ENCODE data around the gene VTI1A. TPM values are rescaled to one million over a fixed set of nuclear protein-coding genes. Genes with fewer than 3 reads are reported as not detected.

The VTI1A gene
- total RNA-seq, 1 experiment from 2014 or later, result 28.6 TPM

GRCh38 chr10:112554263-112554662, 107.2 kb downstream of the VTI1A start:
- no peaks in the 10 kb centered on the region for H3K36me3 Mint-ChIP-seq (ENCODE audit: insufficient read depth, unreplicated experiment)
- intact Hi-C loops (cut with micrococcal nuclease; ENCODE audit: unreplicated experiment), result loop anchor here (10.0 kb wide), 1 partner anchor 571 kb away; no protein-coding TSS in a partner anchor
- H3K27me3 Mint-ChIP-seq (ENCODE audit: unreplicated experiment), result no peaks in the 10 kb centered on the region
- no peak overlapping the region for H3K4me3 Mint-ChIP-seq (ENCODE audit: low read depth, unreplicated experiment)
- no TSS peak for BruUV-seq (replicated peaks)
- no peak for DNase-seq
- peaks cover 7% of the 10 kb centered on the region for H3K4me1 Mint-ChIP-seq (ENCODE audit: low read depth, unreplicated experiment)
- no peaks in the 10 kb centered on the region for H3K9me3 Mint-ChIP-seq (ENCODE audit: low read depth, unreplicated experiment)
- no peak for TF ChIP-seq CTCF (IDR thresholded peaks at IDR 0.05; ENCODE audit: unreplicated experiment)
- no peak overlapping the region for H3K27ac Mint-ChIP-seq (ENCODE audit: unreplicated experiment)
- CTCF ChIA-PET, result no interaction called here

GRCh38 chr10:112557197-112557596, 110.2 kb downstream of the VTI1A start:
- CTCF ChIA-PET, result interaction anchor here (0.7 kb wide), 1 partner anchor 172 kb away, joined by 3 read pairs; no protein-coding TSS in a partner anchor
- BruUV-seq (replicated peaks), result no TSS peak
- Mint-ChIP-seq H3K36me3 (ENCODE audit: insufficient read depth, unreplicated experiment) (no peaks in the 10 kb centered on the region), H3K27ac (ENCODE audit: unreplicated experiment) (no peak overlapping the region), H3K9me3 (ENCODE audit: low read depth, unreplicated experiment) (no peaks in the 10 kb centered on the region), H3K4me3 (ENCODE audit: low read depth, unreplicated experiment) (no peak overlapping the region), H3K4me1 (ENCODE audit: low read depth, unreplicated experiment) (peaks cover 7% of the 10 kb centered on the region), H3K27me3 (ENCODE audit: unreplicated experiment) (no peaks in the 10 kb centered on the region)
- no peak for TF ChIP-seq CTCF (IDR thresholded peaks at IDR 0.05; ENCODE audit: unreplicated experiment)
- no peak for DNase-seq
- intact Hi-C loops (cut with micrococcal nuclease; ENCODE audit: unreplicated experiment), result loop anchor here (10.0 kb wide), 1 partner anchor 568 kb away; no protein-coding TSS in a partner anchor

GRCh38 chr10:112558476-112559142, 111.6 kb downstream of the VTI1A start:
- H3K27ac Mint-ChIP-seq (ENCODE audit: unreplicated experiment), result no peak overlapping the region
- no peak for TF ChIP-seq CTCF (IDR thresholded peaks at IDR 0.05; ENCODE audit: unreplicated experiment)
- no TSS peak for BruUV-seq (replicated peaks)
- H3K4me3 Mint-ChIP-seq (ENCODE audit: low read depth, unreplicated experiment), result no peak overlapping the region
- no peaks in the 10 kb centered on the region for H3K9me3 Mint-ChIP-seq (ENCODE audit: low read depth, unreplicated experiment)
- no peaks in the 10 kb centered on the region for H3K36me3 Mint-ChIP-seq (ENCODE audit: insufficient read depth, unreplicated experiment)
- H3K27me3 Mint-ChIP-seq (ENCODE audit: unreplicated experiment), result no peaks in the 10 kb centered on the region
- intact Hi-C loops (cut with micrococcal nuclease; ENCODE audit: unreplicated experiment), result loop anchor here (10.0 kb wide), 1 partner anchor 566 kb away; no protein-coding TSS in a partner anchor
- H3K4me1 Mint-ChIP-seq (ENCODE audit: low read depth, unreplicated experiment), result no peaks in the 10 kb centered on the region
- CTCF ChIA-PET, result interaction anchor here (0.7 kb wide), 1 partner anchor 1581 kb away, joined by 3 read pairs; no protein-coding TSS in a partner anchor
- no peak for DNase-seq

GRCh38 chr10:112559349-112559748, 112.3 kb downstream of the VTI1A start:
- no peak for TF ChIP-seq CTCF (IDR thresholded peaks at IDR 0.05; ENCODE audit: unreplicated experiment)
- Mint-ChIP-seq H3K27ac (ENCODE audit: unreplicated experiment) (no peak overlapping the region), H3K4me1 (ENCODE audit: low read depth, unreplicated experiment) (no peaks in the 10 kb centered on the region), H3K36me3 (ENCODE audit: insufficient read depth, unreplicated experiment) (no peaks in the 10 kb centered on the region), H3K9me3 (ENCODE audit: low read depth, unreplicated experiment) (no peaks in the 10 kb centered on the region), H3K27me3 (ENCODE audit: unreplicated experiment) (no peaks in the 10 kb centered on the region), H3K4me3 (ENCODE audit: low read depth, unreplicated experiment) (no peak overlapping the region)
- CTCF ChIA-PET, result no interaction called here
- no peak for DNase-seq
- BruUV-seq (replicated peaks), result no TSS peak
- intact Hi-C loops (cut with micrococcal nuclease; ENCODE audit: unreplicated experiment), result loop anchor here (10.0 kb wide), 1 partner anchor 565 kb away; no protein-coding TSS in a partner anchor

Measured in Calu3 (cell line).